Stimulated activated CD8-positive, alpha-beta memory T cell treated with anti-CD3 and anti-CD28 coated beads, Interleukin-4, amount 100 ng/mL, for 4 hours (primary cell): ENCODE data around the gene MMP11.

ENCODE experiments used
- DNase-seq, 2 donors: peaks; one replicate each; pipeline ENCODE4 v3.0.0-alpha.2; 2020; ENCODE audit warnings: low read depth in 2 of 2, low spot score in 1 of 2

Gene MMP11

GRCh38 chr22:23760056-23760455 is 12.6 kb upstream of the MMP11 start:
- no peak for DNase-seq

GRCh38 chr22:23762842-23763578 is 9.6 kb upstream of the MMP11 start, which contains the start of gene C22orf15:
Gene C22orf15, plus strand, starts transcription at chr22:23762990. Its CDS starts 317 bp downstream, at chr22:23763307.
- DNase-seq: no peak

GRCh38 chr22:23763579-23763945 is 9.1 kb upstream of the MMP11 start:
- no peak for DNase-seq

GRCh38 chr22:23763954-23764353 is 8.7 kb upstream of the MMP11 start:
- DNase-seq: no peak

- no peak for DNase-seq
Measured at GRCh38 chr22:23764899-23765881, 7.5 kb upstream of the MMP11 start.

- no peak for DNase-seq
Measured at GRCh38 chr22:23767303-23767672, 5.4 kb upstream of the MMP11 start.

- peak; percentile 40 to 55 for DNase-seq
Measured at GRCh38 chr22:23767673-23768548, 4.7 kb upstream of the MMP11 start, which contains the start of gene CHCHD10. Gene CHCHD10, minus strand, starts transcription at chr22:23767972. Its CDS starts 98 bp downstream, at chr22:23767874.

- DNase-seq: no peak
Measured at GRCh38 chr22:23769321-23769965, 3.2 kb upstream of the MMP11 start.

GRCh38 chr22:23772315-23772648 is 367 bp upstream of the MMP11 start:
- DNase-seq: no peak

- no peak for DNase-seq
Measured at GRCh38 chr22:23773483-23774113, 949 bp downstream of the MMP11 start.

GRCh38 chr22:23774114-23774921 is 1.7 kb downstream of the MMP11 start:
- no peak for DNase-seq

- no peak for DNase-seq
Measured at GRCh38 chr22:23774922-23775436, 2.3 kb downstream of the MMP11 start.

- DNase-seq: no peak
Measured at GRCh38 chr22:23775779-23776375, 3.2 kb downstream of the MMP11 start.

- DNase-seq: no peak
Measured at GRCh38 chr22:23777776-23778576, 5.3 kb downstream of the MMP11 start.

- DNase-seq: no peak
Measured at GRCh38 chr22:23778577-23778900, 5.9 kb downstream of the MMP11 start.

GRCh38 chr22:23779083-23779482 is 6.4 kb downstream of the MMP11 start:
- no peak for DNase-seq

- no peak for DNase-seq
Measured at GRCh38 chr22:23779731-23780130, 7.1 kb downstream of the MMP11 start.

GRCh38 chr22:23780146-23780748 is 7.6 kb downstream of the MMP11 start:
- DNase-seq: no peak
